ENCODE measurements around the gene TP53. TPM values are rescaled to one million over a fixed set of nuclear protein-coding genes. Genes with fewer than 3 reads are reported as not detected.

Gene TP53
- polyA plus RNA-seq, 1 donor (not counting 4 experiments of a cell fraction or from before 2014, with no cell fraction given) = 22.0 TPM

DNA sequence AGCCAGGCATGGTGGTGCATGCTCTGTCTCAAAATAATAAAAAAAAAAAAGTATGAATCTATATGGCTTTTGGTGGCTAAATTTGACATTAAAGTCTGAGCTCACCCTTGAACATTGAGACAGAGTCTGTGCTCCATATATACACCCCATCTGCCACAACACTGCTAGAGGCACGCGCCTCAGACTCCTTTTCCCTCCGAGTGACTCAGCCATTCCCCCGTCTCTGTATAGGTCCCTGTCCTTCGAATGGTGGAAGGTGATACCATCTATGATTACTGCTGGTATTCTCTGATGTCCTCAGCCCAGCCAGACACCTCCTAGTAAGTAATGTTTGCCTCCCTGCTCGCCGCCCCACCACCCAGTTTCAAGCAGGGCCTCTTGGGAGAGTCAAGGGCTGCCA, 13.2 kb upstream of the TP53 start:
- peaks cover 16 to 17% of the 10 kb centered on the region in 2 experiments for H3K36me3 ChIP-seq (ENCODE audit: control insufficient read depth in 2 of 2, extremely low read depth in 1 of 2, insufficient read depth in 2 of 2, low read length in 2 of 2)
- TF ChIP-seq, protein P1, sequence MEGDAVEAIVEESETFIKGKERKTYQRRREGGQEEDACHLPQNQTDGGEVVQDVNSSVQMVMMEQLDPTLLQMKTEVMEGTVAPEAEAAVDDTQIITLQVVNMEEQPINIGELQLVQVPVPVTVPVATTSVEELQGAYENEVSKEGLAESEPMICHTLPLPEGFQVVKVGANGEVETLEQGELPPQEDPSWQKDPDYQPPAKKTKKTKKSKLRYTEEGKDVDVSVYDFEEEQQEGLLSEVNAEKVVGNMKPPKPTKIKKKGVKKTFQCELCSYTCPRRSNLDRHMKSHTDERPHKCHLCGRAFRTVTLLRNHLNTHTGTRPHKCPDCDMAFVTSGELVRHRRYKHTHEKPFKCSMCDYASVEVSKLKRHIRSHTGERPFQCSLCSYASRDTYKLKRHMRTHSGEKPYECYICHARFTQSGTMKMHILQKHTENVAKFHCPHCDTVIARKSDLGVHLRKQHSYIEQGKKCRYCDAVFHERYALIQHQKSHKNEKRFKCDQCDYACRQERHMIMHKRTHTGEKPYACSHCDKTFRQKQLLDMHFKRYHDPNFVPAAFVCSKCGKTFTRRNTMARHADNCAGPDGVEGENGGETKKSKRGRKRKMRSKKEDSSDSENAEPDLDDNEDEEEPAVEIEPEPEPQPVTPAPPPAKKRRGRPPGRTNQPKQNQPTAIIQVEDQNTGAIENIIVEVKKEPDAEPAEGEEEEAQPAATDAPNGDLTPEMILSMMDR (optimal IDR thresholded peaks at IDR 0.05 in 1 of 3, IDR thresholded peaks at IDR 0.05 in 1 of 3, conservative IDR thresholded peaks at IDR 0.05 in 1 of 3; ENCODE audit: extremely low read depth in 1 of 3, insufficient read depth in 2 of 3, low read length in 3 of 3) = no peak
- TF ChIP-seq EZH2 (IDR thresholded peaks at IDR 0.05; ENCODE audit: low read length) = no peak
- peaks cover 15% of the 10 kb centered on the region for H3K4me1 ChIP-seq (ENCODE audit: control insufficient read depth, extremely low read depth, insufficient read depth, low read length)
- no peaks in the 10 kb centered on the region for H4K20me1 ChIP-seq (ENCODE audit: control insufficient read depth, extremely low read depth, insufficient read depth, low read length)
- no peak overlapping the region for H3K9ac ChIP-seq (ENCODE audit: control insufficient read depth, extremely low read depth, insufficient read depth, low read length)
- no peaks in the 10 kb centered on the region for H3K79me2 ChIP-seq (ENCODE audit: control insufficient read depth, insufficient read depth, low read length)
- peaks cover 3% of the 10 kb centered on the region for H3K27me3 ChIP-seq (ENCODE audit: control insufficient read depth, extremely low read depth, insufficient read depth, low read length)
- H2AFZ ChIP-seq (ENCODE audit: control insufficient read depth, low read length) = no peak overlapping the region
- no peaks in the 10 kb centered on the region for H3K9me3 ChIP-seq (ENCODE audit: control insufficient read depth, low read depth, low read length)
- H3K4me2 ChIP-seq (ENCODE audit: control insufficient read depth, extremely low read depth, insufficient read depth, low read depth, low read length) = no peak overlapping the region
- no peak for DNase-seq (ENCODE audit: low read depth, low spot score)
- H3K9me1 ChIP-seq (ENCODE audit: control insufficient read depth, extremely low read depth, insufficient read depth, low read length) = no peaks in the 10 kb centered on the region
- no peak overlapping the region for H3K27ac ChIP-seq (ENCODE audit: control insufficient read depth, insufficient read depth, low read length)
- dilution Hi-C loops (cut with MboI; ENCODE audit: extremely low pct_ligation_motif_present, low sequenced_read_pairs) = no loop called here
- no peak for FAIRE-seq
- no peak overlapping the region for H3K4me3 ChIP-seq (ENCODE audit: control insufficient read depth in 2 of 3, extremely low read depth in 1 of 3, insufficient read depth in 2 of 3, low read depth in 1 of 3, low read length in 3 of 3)

DNA sequence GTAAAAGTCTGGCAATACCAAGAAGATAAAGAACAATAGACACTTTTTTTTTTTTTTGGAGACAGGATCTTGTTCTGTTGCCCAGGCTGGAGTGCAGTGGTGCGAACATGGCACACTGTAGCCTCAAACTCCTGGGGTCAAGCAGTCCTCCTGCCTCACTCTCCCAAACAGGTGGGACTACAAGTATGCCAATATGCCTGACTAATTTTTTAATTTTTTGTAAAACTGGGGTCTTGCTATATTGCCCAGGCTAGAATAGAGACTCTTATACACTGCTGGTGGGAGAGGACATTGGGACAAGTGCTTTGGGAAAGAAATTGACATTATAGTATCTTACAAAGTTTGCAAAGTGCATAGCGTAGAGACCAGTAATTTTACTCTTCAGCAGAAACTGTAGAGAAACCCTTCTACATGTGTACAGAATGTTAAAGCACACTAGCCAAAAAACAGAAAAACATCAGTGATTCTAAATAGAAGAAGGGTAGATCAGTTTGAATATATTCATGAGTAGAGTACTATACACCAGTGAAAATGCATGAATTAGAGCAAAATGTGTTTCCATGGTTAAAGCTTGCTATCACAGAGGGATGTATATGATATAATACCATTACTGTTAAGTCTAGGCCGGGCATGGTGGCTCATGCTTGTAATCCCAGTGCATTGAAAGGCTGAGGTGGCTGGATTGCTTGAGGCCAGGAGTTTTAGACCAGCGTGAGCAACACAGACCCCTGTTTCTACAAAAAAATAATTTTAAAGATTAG, 10.7 kb upstream of the TP53 start:
- no peak overlapping the region for H3K4me3 ChIP-seq (ENCODE audit: control insufficient read depth in 2 of 3, extremely low read depth in 1 of 3, insufficient read depth in 2 of 3, low read depth in 1 of 3, low read length in 3 of 3)
- H3K27me3 ChIP-seq (ENCODE audit: control insufficient read depth, extremely low read depth, insufficient read depth, low read length) = no peaks in the 10 kb centered on the region
- H2AFZ ChIP-seq (ENCODE audit: control insufficient read depth, low read length) = no peak overlapping the region
- peaks cover 17 to 20% of the 10 kb centered on the region in 2 experiments for H3K36me3 ChIP-seq (ENCODE audit: control insufficient read depth in 2 of 2, extremely low read depth in 1 of 2, insufficient read depth in 2 of 2, low read length in 2 of 2)
- no peaks in the 10 kb centered on the region for H3K79me2 ChIP-seq (ENCODE audit: control insufficient read depth, insufficient read depth, low read length)
- no peak overlapping the region for H3K9ac ChIP-seq (ENCODE audit: control insufficient read depth, extremely low read depth, insufficient read depth, low read length)
- no peak overlapping the region for H3K27ac ChIP-seq (ENCODE audit: control insufficient read depth, insufficient read depth, low read length)
- dilution Hi-C loops (cut with MboI; ENCODE audit: extremely low pct_ligation_motif_present, low sequenced_read_pairs) = no loop called here
- H3K4me2 ChIP-seq (ENCODE audit: control insufficient read depth, extremely low read depth, insufficient read depth, low read depth, low read length) = no peak overlapping the region
- TF ChIP-seq EZH2 (IDR thresholded peaks at IDR 0.05; ENCODE audit: low read length) = no peak
- TF ChIP-seq, protein P1 (optimal IDR thresholded peaks at IDR 0.05 in 1 of 3, IDR thresholded peaks at IDR 0.05 in 1 of 3, conservative IDR thresholded peaks at IDR 0.05 in 1 of 3; ENCODE audit: extremely low read depth in 1 of 3, insufficient read depth in 2 of 3, low read length in 3 of 3) = no peak
- no peaks in the 10 kb centered on the region for H3K9me1 ChIP-seq (ENCODE audit: control insufficient read depth, extremely low read depth, insufficient read depth, low read length)
- DNase-seq (ENCODE audit: low read depth, low spot score) (no peak), FAIRE-seq (no peak)
- H4K20me1 ChIP-seq (ENCODE audit: control insufficient read depth, extremely low read depth, insufficient read depth, low read length) = no peaks in the 10 kb centered on the region
- no peaks in the 10 kb centered on the region for H3K9me3 ChIP-seq (ENCODE audit: control insufficient read depth, low read depth, low read length)
- H3K4me1 ChIP-seq (ENCODE audit: control insufficient read depth, extremely low read depth, insufficient read depth, low read length) = no peaks in the 10 kb centered on the region
